BJ (cell line): ENCODE measurements around the gene RIC1. TPM values are rescaled to one million over a fixed set of nuclear protein-coding genes. Genes with fewer than 3 reads are reported as not detected.

ENCODE experiments used
- CTCF ChIA-PET: fragments of 350-600 bp; formaldehyde crosslinking; extraction: SDS; loops from one replicate; lab custom pipeline; 2021; ENCODE audit warnings: antibody characterized with exemption, inconsistent platforms; lab: Yijun Ruan, JAX
- POLR2A ChIA-PET: fragments of 300-600 bp; sonication (Branson Sonifier 250); formaldehyde crosslinking; extraction: SDS; loops from one replicate; lab custom pipeline; 2021; ENCODE audit warnings: antibody characterized with exemption; lab: Charles Lee
- DNase-seq: peaks from one replicate; pipeline ENCODE4 v3.0.0-alpha.2; 2011; ENCODE audit warnings: low read depth
- H3K27me3 ChIP-seq: 2 replicates; pipeline ENCODE4 v1.6.0; 2011; ENCODE audit warnings: low read length; ENCODE audit not compliant: control insufficient read depth, insufficient read depth
- H3K36me3 ChIP-seq: 2 replicates; pipeline ENCODE4 v1.5.1; 2011; ENCODE audit warnings: low read length; ENCODE audit not compliant: control insufficient read depth, insufficient read depth
- H3K4me3 ChIP-seq: 2 replicates; pipeline ENCODE4 v1.5.1; 2011; ENCODE audit warnings: low read depth, mild to moderate bottlenecking, control low read depth, low read length
- CTCF ChIP-seq: IDR thresholded peaks from 2 replicates; pipeline ENCODE4 v1.5.1; 2011; ENCODE audit warnings: low read depth, mild to moderate bottlenecking, control low read depth, inconsistent platforms, low read length, moderate library complexity; ENCODE audit not compliant: insufficient read depth
- polyA plus RNA-seq: library from polyadenylated mRNA; depleted of rRNA; stranded (reverse); fragments of >200 nt; gene quantifications from 2 replicates; pipeline ENCODE4 v1.2.3, GENCODE V29; 2011

RIC1 gene
- polyA plus RNA-seq, 1 experiment = 52.3 TPM

GRCh38 chr9:5586391-5586802 is 42.5 kb upstream of the RIC1 start:
- ChIA-PET POLR2A (no interaction called here), CTCF (interaction anchor here (1.2 to 4.0 kb wide), 8 partner anchors 14 to 400 kb away, joined by 4 to 23 read pairs (median 5); partner anchors contain the start of genes CD274 and PDCD1LG2)
- H3K36me3 ChIP-seq = no peaks in the 10 kb centered on the region
- TF ChIP-seq CTCF = no peak
- DNase-seq = peak; percentile 59
- no peaks in the 10 kb centered on the region for H3K27me3 ChIP-seq
- no peak overlapping the region for H3K4me3 ChIP-seq

- DNase-seq = no peak
- POLR2A ChIA-PET = no interaction called here
- no peak for TF ChIP-seq CTCF
- CTCF ChIA-PET = interaction anchor here (0.8 to 4.0 kb wide), 13 partner anchors 9 to 401 kb away, joined by 3 to 32 read pairs (median 5); partner anchors contain the start of genes CD274, INSL6 and PDCD1LG2
- H3K4me3 ChIP-seq = no peak overlapping the region
- no peaks in the 10 kb centered on the region for H3K27me3 ChIP-seq
- no peaks in the 10 kb centered on the region for H3K36me3 ChIP-seq
These were observed 41.9 kb upstream of the RIC1 start for GRCh38 chr9:5587024-5587423.

GRCh38 chr9:5592231-5592630 is 36.7 kb upstream of the RIC1 start:
- Histone ChIP-seq H3K4me3 (no peak overlapping the region), H3K36me3 (no peaks in the 10 kb centered on the region), H3K27me3 (no peaks in the 10 kb centered on the region)
- TF ChIP-seq CTCF = no peak
- ChIA-PET POLR2A (no interaction called here), CTCF (interaction anchor here (0.9 kb wide), 1 partner anchor 133 kb away, joined by 3 read pairs; no protein-coding TSS in a partner anchor)
- DNase-seq = no peak

- ChIA-PET CTCF (no interaction called here), POLR2A (no interaction called here)
- no peak for DNase-seq
- H3K27me3 ChIP-seq = no peaks in the 10 kb centered on the region
- no peaks in the 10 kb centered on the region for H3K36me3 ChIP-seq
- no peak overlapping the region for H3K4me3 ChIP-seq
- TF ChIP-seq CTCF = no peak
These were observed 36.0 kb upstream of the RIC1 start for GRCh38 chr9:5592904-5593303.

GRCh38 chr9:5593904-5594303 is 35.0 kb upstream of the RIC1 start:
- H3K27me3 ChIP-seq = no peaks in the 10 kb centered on the region
- no peak for TF ChIP-seq CTCF
- ChIA-PET CTCF (no interaction called here), POLR2A (no interaction called here)
- H3K36me3 ChIP-seq = no peaks in the 10 kb centered on the region
- DNase-seq = no peak
- no peak overlapping the region for H3K4me3 ChIP-seq
